Muscle layer of duodenum (tissue), 2 donors: ENCODE measurements around the gene AFF1.

Experiments used
- H3K27ac ChIP-seq: one replicate; pipeline ENCODE4 v1.7.0; 2013; ENCODE audit warnings: mild to moderate bottlenecking, low read length
- H3K27me3 ChIP-seq: one replicate; pipeline ENCODE4 v1.7.0; 2013; ENCODE audit warnings: low read depth, mild to moderate bottlenecking, control low read depth, low read length
- H3K36me3 ChIP-seq, 2 donors: one replicate each; pipeline ENCODE4 v1.7.0; 2013; ENCODE audit warnings: low read length in 2 of 2, control low read depth in 1 of 2, mild to moderate bottlenecking in 1 of 2; ENCODE audit not compliant: insufficient read depth in 2 of 2, control insufficient read depth in 1 of 2
- H3K4me1 ChIP-seq, 2 donors: one replicate each; pipeline ENCODE4 v1.7.0; 2013; ENCODE audit warnings: low read length in 2 of 2, mild to moderate bottlenecking in 2 of 2, control low read depth in 1 of 2, moderate library complexity in 1 of 2; ENCODE audit not compliant: insufficient read depth in 2 of 2, control insufficient read depth in 1 of 2
- H3K4me3 ChIP-seq, 2 donors: one replicate each; pipeline ENCODE4 v1.7.0; 2013; ENCODE audit warnings: low read length in 2 of 2, low read depth in 1 of 2, mild to moderate bottlenecking in 1 of 2
- H3K9me3 ChIP-seq, 2 donors: one replicate each; pipeline ENCODE4 v1.7.0; 2013; ENCODE audit warnings: low read length in 2 of 2, control low read depth in 1 of 2, mild to moderate bottlenecking in 1 of 2; ENCODE audit not compliant: control insufficient read depth in 1 of 2
- donor health status: healthy.

Gene AFF1

GRCh38 chr4:86940920-86941460, 6.2 kb downstream of the AFF1 start:
- Histone ChIP-seq H3K4me1 (peaks cover 9 to 18% of the 10 kb centered on the region in 2 donors), H3K36me3 (no peaks in the 10 kb centered on the region), H3K27me3 (no peaks in the 10 kb centered on the region), H3K9me3 (no peaks in the 10 kb centered on the region), H3K27ac (no peak overlapping the region), H3K4me3 (no peak overlapping the region)

GRCh38 chr4:86942185-86942666, 7.4 kb downstream of the AFF1 start:
- Histone ChIP-seq H3K4me3 (no peak overlapping the region), H3K27me3 (no peaks in the 10 kb centered on the region), H3K4me1 (peaks cover 9 to 18% of the 10 kb centered on the region in 2 donors), H3K27ac (no peak overlapping the region), H3K36me3 (no peaks in the 10 kb centered on the region), H3K9me3 (no peaks in the 10 kb centered on the region)

GRCh38 chr4:86944964-86945781, 10.4 kb downstream of the AFF1 start:
- H3K4me1 ChIP-seq: peaks cover 9 to 11% of the 10 kb centered on the region in 2 donors
- H3K27me3 ChIP-seq: no peaks in the 10 kb centered on the region

GRCh38 chr4:86946868-86947500, 12.2 kb downstream of the AFF1 start:
- Histone ChIP-seq H3K4me1 (peaks cover 9 to 10% of the 10 kb centered on the region in 2 donors), H3K36me3 (no peaks in the 10 kb centered on the region), H3K9me3 (no peaks in the 10 kb centered on the region), H3K27me3 (no peaks in the 10 kb centered on the region), H3K27ac (no peak overlapping the region), H3K4me3 (no peak overlapping the region)

More at GRCh38 chr4:86944964-86945781, 10.4 kb downstream of the AFF1 start:
- no peak overlapping the region for H3K27ac ChIP-seq
- no peaks in the 10 kb centered on the region for H3K36me3 ChIP-seq
- no peaks in the 10 kb centered on the region for H3K9me3 ChIP-seq
- no peak overlapping the region for H3K4me3 ChIP-seq

- H3K27ac ChIP-seq: no peak overlapping the region
- H3K36me3 ChIP-seq: no peaks in the 10 kb centered on the region
- H3K27me3 ChIP-seq: no peaks in the 10 kb centered on the region
- H3K4me1 ChIP-seq: peaks cover 9 to 10% of the 10 kb centered on the region in 2 donors
- no peak overlapping the region for H3K4me3 ChIP-seq
- no peaks in the 10 kb centered on the region for H3K9me3 ChIP-seq
Measured at GRCh38 chr4:86947501-86948120, 12.8 kb downstream of the AFF1 start.

GRCh38 chr4:86948276-86948675, 13.5 kb downstream of the AFF1 start:
- H3K9me3 ChIP-seq: no peaks in the 10 kb centered on the region
- H3K4me3 ChIP-seq: no peak overlapping the region
- H3K27ac ChIP-seq: no peak overlapping the region
- peaks cover 6 to 10% of the 10 kb centered on the region in 2 donors for H3K4me1 ChIP-seq
- H3K36me3 ChIP-seq: no peaks in the 10 kb centered on the region
- no peaks in the 10 kb centered on the region for H3K27me3 ChIP-seq

GRCh38 chr4:86950831-86951525, 16.2 kb downstream of the AFF1 start:
- H3K27me3 ChIP-seq: no peaks in the 10 kb centered on the region
- H3K4me1 ChIP-seq: peaks cover 0 to 10% of the 10 kb centered on the region in 2 donors
- H3K27ac ChIP-seq: no peak overlapping the region
- H3K4me3 ChIP-seq: no peak overlapping the region
- H3K9me3 ChIP-seq: no peaks in the 10 kb centered on the region
- H3K36me3 ChIP-seq: no peaks in the 10 kb centered on the region

- Histone ChIP-seq H3K36me3 (no peaks in the 10 kb centered on the region), H3K4me1 (peaks cover 13 to 21% of the 10 kb centered on the region in 2 donors), H3K4me3 (no peak overlapping the region), H3K27me3 (no peaks in the 10 kb centered on the region), H3K9me3 (no peaks in the 10 kb centered on the region), H3K27ac (no peak overlapping the region)
Measured at GRCh38 chr4:86955888-86956451, 21.2 kb downstream of the AFF1 start.

- no peaks in the 10 kb centered on the region for H3K9me3 ChIP-seq
- H3K4me3 ChIP-seq: no peak overlapping the region
- no peak overlapping the region for H3K27ac ChIP-seq
- H3K4me1 ChIP-seq: peaks cover 13 to 24% of the 10 kb centered on the region in 2 donors
- no peaks in the 10 kb centered on the region for H3K27me3 ChIP-seq
- H3K36me3 ChIP-seq: no peaks in the 10 kb centered on the region
Measured at GRCh38 chr4:86957215-86957614, 22.4 kb downstream of the AFF1 start.

- H3K4me3 ChIP-seq: no peak overlapping the region
- H3K27ac ChIP-seq: no peak overlapping the region
- no peaks in the 10 kb centered on the region for H3K36me3 ChIP-seq
- peaks cover 13 to 24% of the 10 kb centered on the region in 2 donors for H3K4me1 ChIP-seq
- no peaks in the 10 kb centered on the region for H3K9me3 ChIP-seq
- no peaks in the 10 kb centered on the region for H3K27me3 ChIP-seq
Measured at GRCh38 chr4:86959588-86960500, 25.0 kb downstream of the AFF1 start.
